ENCODE measurements around the gene WDR75.

WDR75 gene

DNA sequence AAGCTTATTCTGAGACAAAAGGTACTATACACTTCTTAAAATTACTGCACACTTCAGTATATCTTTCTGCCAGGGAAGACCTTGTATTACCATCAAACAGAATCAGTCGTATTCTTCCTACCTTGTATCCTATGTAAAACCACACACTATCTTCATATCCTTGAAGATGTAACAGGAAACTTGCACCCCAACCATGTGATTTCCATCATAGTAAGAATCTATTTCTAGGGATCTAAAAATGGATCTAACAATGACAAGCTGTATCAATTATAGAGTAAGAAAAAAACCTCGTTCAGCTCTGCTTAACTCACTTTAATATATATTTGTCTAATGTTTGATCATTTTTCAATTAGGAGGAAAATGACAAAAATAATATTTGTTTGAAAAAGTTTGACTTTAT, 60.2 kb downstream of the WDR75 start:
- DNase-seq: no peak

GRCh38 chr2:189502714-189503113, 61.4 kb downstream of the WDR75 start:
- DNase-seq: no peak

- DNase-seq: no peak
These were observed 63.0 kb downstream of the WDR75 start for GRCh38 chr2:189504238-189504637.

- no peak for DNase-seq
These were observed 64.2 kb downstream of the WDR75 start for GRCh38 chr2:189505492-189505891.

DNA sequence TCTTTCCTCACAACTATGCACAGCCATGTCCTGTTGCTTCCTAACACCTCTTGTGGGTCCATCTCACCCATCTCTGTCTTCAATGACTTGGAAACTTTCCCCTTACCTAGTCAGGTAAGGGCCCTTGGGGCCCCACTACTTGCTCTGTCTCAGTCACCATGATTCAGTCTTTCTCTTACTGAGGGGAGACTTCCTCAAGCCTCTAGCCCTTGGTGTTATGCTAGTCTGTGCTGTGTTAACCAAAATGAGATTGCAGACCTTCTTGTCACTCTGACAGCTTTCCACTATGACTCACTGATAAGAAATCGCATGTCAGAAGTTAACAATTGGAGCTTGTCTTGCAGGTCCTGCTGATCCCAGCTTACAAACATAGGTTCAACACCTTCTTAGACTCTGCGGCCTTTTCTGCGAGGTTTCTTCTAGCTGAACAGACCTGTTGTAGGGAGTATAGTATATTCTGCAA, 65.3 kb downstream of the WDR75 start:
- no peak for DNase-seq

DNA sequence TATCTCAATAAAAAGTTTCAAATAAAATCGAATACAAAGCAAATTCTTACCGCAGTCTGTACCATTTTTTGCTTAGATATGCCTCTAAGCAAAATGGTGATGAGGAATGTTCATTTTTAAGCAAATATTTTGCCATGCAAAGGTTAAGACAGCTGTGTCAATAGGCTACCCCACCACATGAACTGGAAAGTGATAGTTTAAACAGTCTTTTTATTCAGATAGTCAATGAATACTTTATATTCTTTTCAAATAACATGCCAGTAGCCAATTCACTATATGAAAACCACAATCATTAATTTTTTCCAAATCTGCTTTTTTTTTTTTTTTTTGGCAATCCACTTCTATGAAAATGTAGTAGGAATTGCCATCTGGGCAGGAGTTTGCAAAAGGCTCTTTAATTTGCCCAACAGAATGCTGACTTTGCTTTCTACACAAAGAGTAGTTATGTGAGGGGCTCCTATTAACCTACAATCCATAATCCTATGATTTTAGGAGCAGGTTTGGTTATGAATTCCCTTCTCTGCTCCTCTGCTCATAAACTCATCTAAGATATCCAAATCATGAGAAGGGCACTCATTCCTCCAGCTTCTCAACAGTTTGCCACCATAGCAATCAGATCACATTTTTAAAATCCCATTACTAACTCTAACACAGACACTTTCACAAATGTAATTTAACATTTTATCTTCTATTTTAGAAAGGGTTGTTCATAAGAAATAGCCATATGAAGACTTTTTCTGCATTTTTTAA, 70.1 kb downstream of the WDR75 start:
- no peak for DNase-seq

DNA sequence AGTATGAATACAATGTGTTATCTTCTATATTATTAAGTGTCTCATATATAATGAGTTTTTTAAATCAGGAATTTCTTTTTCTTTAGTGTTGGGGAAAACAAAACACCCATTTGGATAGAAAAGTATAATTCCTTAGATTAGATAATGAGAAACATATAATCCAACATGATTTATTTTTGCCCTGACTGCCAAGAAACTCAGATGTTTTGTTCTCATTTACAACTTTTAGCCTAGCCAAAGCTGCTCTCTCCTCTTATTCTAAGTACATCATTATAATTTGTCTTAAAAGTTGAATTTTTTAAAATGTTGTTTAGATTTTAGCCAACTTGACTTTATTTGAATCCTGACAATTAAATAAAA, 70.7 kb downstream of the WDR75 start:
- no peak for DNase-seq

DNA sequence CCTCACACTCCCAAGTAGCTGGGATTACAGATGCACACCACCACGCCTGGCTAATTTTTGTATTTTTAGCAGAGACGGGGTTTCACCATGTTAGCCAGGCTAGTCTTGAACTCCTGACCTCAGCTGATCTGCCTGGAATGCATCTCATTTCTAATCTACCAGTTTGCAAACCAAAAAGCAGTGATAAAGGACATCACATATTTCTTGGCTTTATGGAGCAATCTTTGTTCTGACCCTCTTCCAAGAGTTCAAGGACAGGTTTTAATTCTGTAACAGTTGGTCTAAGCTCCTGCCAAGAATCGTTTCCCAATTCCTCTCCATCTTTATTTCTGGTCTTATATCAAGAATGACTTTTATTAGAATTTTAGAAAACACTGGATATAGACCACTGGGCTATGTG, 71.6 kb downstream of the WDR75 start:
- DNase-seq: no peak

- DNase-seq: no peak
These were observed 72.8 kb downstream of the WDR75 start for GRCh38 chr2:189514104-189514503.

GRCh38 chr2:189515264-189515663, 74.0 kb downstream of the WDR75 start:
- no peak for DNase-seq

DNA sequence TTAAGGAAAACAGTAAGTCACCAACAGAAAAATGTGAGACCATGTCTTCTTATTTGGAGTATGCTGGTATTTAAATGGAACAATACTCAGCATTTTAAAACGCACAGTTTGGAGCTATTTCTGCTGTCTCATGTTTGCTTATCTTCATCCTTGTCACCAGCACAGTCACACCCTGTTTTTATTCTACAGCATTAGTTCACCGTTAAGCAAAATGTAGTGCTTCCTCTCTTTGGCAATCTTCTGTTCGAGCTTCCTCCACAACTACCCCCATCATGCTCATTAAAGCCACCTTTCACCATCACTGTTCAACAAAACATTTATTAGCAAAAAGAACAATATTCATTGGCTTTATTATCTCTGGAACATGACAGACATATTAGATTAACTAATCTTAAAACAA, 75.3 kb downstream of the WDR75 start:
- DNase-seq: no peak

DNA sequence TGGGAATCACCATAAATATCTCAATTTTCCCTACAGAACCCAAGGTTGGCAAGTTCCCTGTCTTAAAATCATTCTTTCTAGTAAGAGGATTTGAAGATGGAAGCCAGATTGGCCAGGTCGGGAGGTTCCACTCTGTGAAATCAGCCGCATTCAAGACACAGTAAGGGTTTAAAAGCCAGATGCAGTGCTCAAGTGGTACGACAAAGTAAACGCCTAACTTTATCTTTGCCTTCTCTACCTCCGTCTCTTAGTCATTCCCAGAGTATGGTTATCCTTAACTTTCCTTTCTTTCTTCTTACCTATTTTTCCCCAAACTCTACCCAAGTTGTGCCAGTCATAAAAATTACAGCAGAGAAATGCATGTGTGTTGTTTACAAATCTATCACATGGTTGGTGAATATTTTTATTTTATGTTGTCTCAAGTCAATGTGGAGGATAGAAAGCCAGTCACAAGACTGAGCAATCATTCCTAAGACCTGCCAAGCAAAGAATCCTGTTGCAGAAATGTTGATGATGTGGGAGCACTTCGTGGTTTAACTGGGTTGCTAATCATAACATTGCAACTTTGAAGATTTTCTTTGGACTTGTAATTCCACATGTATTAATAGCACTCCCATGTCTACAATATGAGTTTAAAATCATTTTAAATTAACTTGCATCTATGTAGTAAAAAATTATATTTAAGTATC, 76.7 kb downstream of the WDR75 start:
- DNase-seq: no peak

DNA sequence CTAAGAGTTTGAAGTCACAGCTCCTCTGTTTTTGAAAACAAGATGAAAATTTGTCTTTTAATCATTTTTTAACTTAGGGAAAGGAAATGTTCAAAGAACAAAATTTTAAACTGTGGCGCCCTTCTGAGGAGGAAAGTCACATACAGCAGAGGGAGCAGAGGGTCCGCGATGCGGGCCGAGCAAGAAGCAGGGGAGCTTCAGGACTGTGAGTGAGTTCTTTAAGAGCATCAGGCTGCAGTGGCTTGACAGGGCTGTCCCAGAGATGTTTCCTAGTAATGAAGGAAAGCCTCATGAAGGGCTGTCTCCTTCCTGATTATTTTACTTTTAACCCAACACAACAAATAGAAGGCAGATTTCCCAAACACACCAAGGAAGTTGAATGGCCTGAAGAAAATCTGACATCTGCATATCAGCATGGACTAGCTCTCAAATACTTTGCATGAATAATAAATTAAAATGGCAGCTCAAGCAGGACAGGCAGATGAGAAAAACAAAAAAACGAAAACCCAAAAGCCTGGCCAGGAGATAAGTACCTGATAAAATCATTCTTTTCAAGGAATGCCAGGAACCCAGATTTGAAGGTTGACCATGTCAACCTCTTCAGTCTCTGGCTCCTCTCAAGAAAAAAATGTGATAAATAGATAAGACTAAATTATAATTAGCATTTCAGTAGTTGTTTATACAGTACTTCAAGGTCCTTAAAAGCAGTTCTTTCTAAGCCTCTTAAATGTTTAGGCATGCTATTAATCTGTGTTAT, 78.5 kb downstream of the WDR75 start:
- DNase-seq: no peak

DNA sequence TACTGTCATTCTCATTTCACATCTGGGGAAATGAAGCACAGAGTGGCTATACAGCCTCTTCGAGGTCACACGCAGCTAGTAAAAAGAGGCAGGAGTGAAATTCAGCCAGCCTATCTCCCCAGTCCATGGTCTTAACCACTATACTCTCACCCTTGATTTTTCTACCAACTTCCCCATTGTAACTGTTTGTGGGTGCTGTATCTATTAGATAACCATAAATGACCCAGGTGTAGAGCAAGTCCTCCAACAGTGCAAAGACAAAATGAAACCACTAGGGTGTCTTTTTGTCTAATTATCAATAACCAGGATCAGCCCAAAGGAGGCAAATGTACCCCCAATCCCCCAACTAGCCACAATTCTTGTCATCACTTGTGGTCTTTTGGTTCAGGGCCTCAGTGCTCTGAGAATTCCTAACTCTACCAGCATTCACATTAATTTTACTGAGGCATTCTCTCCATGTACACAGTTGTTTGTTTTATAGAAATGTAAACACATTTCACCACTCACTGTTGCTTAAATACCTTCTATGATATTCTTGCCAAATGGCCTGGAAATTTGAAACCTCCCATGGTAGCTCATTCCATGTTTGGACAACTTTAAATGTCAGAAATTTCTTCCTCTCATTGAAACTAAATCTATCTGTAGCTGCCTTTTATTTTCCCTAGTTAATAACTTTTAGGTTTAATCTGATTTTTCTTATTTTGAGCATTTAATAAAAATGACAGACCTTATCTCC, 80.6 kb downstream of the WDR75 start:
- no peak for DNase-seq

- DNase-seq: no peak
These were observed 81.3 kb downstream of the WDR75 start for GRCh38 chr2:189522435-189523151.

GRCh38 chr2:189524746-189525145, 83.5 kb downstream of the WDR75 start:
- no peak for DNase-seq

Data from left hindlimb (tissue), 1 donor.